GM10266 (cell line): Measurements from ENCODE around the gene PDGFRB.

Experiments
- DNase-seq: peaks from one replicate; pipeline ENCODE4 v3.0.0; 2012; ENCODE audit errors: extremely low spot score
- CTCF ChIP-seq: IDR thresholded peaks from 2 replicates; pipeline ENCODE4 v1.5.1; 2012; ENCODE audit warnings: mild to moderate bottlenecking, low read depth; ENCODE audit not compliant: control insufficient read depth, insufficient read depth; ENCODE audit errors: missing control alignments

PDGFRB gene

GRCh38 chr5:150120062-150120441, 35.6 kb downstream of the PDGFRB start:
- no peak for DNase-seq

GRCh38 chr5:150119421-150120061, 36.1 kb downstream of the PDGFRB start:
- TF ChIP-seq CTCF = peak; percentile 30
- no peak for DNase-seq

More at GRCh38 chr5:150120062-150120441, 35.6 kb downstream of the PDGFRB start:
- TF ChIP-seq CTCF = no peak

GRCh38 chr5:150118561-150119229, 37.0 kb downstream of the PDGFRB start:
- no peak for DNase-seq
- no peak for TF ChIP-seq CTCF

- no peak for TF ChIP-seq CTCF
- no peak for DNase-seq
Observed at GRCh38 chr5:150117945-150118560, 37.6 kb downstream of the PDGFRB start.

- no peak for DNase-seq
- no peak for TF ChIP-seq CTCF
Observed at GRCh38 chr5:150116667-150117400, 38.8 kb downstream of the PDGFRB start.

GRCh38 chr5:150114773-150115408, 40.8 kb downstream of the PDGFRB start:
- TF ChIP-seq CTCF = no peak
- no peak for DNase-seq
